Activated CD4-positive, alpha-beta T cell treated with anti-CD3 and anti-CD28 coated beads, Interleukin-2, Interleukin-4, amounts not matched to agents 100 ng/mL and 50 ng/mL, durations not matched to agents 16 hours and 8 hours (primary cell): ENCODE results near the gene YEATS2.

Experiments used
- DNase-seq: peaks from one replicate; pipeline ENCODE4 v3.0.0-alpha.2; 2020; ENCODE audit warnings: low spot score

The YEATS2 gene

GRCh38 chr3:183837390-183837789 lies 139.8 kb downstream of the YEATS2 start:
- DNase-seq = no peak

GRCh38 chr3:183837894-183838293 lies 140.3 kb downstream of the YEATS2 start:
- no peak for DNase-seq

- DNase-seq = no peak
These were observed 142.2 kb downstream of the YEATS2 start for GRCh38 chr3:183839751-183840150.

- no peak for DNase-seq
These were observed 147.0 kb downstream of the YEATS2 start for GRCh38 chr3:183844606-183845005.

- DNase-seq = no peak
These were observed 147.5 kb downstream of the YEATS2 start for GRCh38 chr3:183845090-183845489.

- DNase-seq = no peak
These were observed 148.2 kb downstream of the YEATS2 start for GRCh38 chr3:183845608-183846288.

GRCh38 chr3:183854318-183855035 lies 156.9 kb downstream of the YEATS2 start:
- no peak for DNase-seq

GRCh38 chr3:183857863-183858262 lies 160.3 kb downstream of the YEATS2 start:
- DNase-seq = no peak
